ENCODE data around the gene PPT1. TPM values are rescaled to one million over a fixed set of nuclear protein-coding genes. Genes with fewer than 3 reads are reported as not detected.

The PPT1 gene
- total and polyA plus RNA-seq, 4 donors = 73.2 to 152 (median 125) TPM

DNA sequence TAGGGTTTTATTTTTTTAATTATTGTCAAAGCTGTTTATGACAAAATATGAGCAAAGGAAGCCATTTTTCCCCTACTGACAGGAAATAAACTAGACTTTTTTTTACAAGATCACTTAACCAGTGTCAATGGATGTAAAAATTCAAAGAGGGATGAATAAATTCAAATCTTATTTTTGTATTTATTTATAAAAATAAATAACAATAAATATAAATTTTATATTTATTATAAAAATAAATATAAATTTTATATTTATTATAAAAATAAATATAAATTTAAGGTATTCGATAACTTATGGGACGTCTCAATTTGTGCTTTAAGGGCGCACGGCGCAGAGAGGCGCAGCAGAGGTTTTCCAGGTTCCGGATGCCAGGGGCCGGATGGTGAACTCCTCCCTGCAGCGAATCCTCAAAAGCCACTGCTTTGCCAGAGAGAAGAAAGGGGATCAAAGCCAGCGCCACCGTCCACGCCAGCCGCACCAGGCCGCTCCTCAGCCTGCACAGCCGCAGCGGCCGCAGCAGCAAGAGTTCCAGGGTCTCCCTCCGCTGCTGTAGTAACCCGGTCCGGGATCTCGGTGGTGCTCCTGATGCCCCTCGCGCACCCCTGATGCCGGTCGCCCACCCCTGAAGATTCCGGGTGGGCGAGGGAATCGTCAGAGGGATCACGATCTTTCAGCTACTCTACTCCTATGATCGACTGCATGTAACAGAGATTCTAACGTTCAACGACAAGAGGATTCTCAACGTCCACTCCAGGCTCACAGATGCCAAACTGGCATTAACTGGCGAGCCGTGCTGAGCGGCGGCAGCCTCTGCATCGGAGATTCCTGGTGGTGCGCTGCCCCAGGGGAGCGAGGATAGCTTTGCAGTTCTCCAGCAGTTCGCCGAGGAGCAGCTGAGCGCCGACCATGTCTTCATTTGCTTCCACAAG, 35.6 kb upstream of the PPT1 start:
- 35 to 51% methylated on average over 44 of the region's 44 CpGs for WGBS, 2 donors
- peak; percentile 11 to 38 (median 35) for DNase-seq
- H3K9me3 ChIP-seq (ENCODE audit: control insufficient read depth in 4 of 4, insufficient read depth in 3 of 4, low read length in 3 of 4) = no peaks in the 10 kb centered on the region
- H3K9ac ChIP-seq (ENCODE audit: insufficient read depth in 1 of 2, low read length in 2 of 2) = no peak overlapping the region
- H3K4me1 ChIP-seq (ENCODE audit: control insufficient read depth in 5 of 5, insufficient read depth in 5 of 5, low read length in 5 of 5) = peaks cover 0 to 6% (median 0%) of the 10 kb centered on the region in 5 donors
- ATAC-seq (ENCODE audit: insufficient read depth, low FRiP score) = no peak
- TF ChIP-seq, protein P1, sequence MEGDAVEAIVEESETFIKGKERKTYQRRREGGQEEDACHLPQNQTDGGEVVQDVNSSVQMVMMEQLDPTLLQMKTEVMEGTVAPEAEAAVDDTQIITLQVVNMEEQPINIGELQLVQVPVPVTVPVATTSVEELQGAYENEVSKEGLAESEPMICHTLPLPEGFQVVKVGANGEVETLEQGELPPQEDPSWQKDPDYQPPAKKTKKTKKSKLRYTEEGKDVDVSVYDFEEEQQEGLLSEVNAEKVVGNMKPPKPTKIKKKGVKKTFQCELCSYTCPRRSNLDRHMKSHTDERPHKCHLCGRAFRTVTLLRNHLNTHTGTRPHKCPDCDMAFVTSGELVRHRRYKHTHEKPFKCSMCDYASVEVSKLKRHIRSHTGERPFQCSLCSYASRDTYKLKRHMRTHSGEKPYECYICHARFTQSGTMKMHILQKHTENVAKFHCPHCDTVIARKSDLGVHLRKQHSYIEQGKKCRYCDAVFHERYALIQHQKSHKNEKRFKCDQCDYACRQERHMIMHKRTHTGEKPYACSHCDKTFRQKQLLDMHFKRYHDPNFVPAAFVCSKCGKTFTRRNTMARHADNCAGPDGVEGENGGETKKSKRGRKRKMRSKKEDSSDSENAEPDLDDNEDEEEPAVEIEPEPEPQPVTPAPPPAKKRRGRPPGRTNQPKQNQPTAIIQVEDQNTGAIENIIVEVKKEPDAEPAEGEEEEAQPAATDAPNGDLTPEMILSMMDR (IDR thresholded peaks at IDR 0.05; ENCODE audit: control extremely low read depth, extremely low read depth) = no peak
- peaks cover 0 to 12% (median 0%) of the 10 kb centered on the region in 3 donors for H3K27me3 ChIP-seq (ENCODE audit: control insufficient read depth in 3 of 3, insufficient read depth in 3 of 3, low read length in 2 of 3)
- H3K36me3 ChIP-seq (ENCODE audit: control insufficient read depth in 4 of 4, insufficient read depth in 4 of 4, low read length in 4 of 4) = no peaks in the 10 kb centered on the region
- no peak overlapping the region for H3K4me3 ChIP-seq
- no peak overlapping the region for H3K27ac ChIP-seq (ENCODE audit: low read depth in 1 of 2, low read length in 1 of 2)

DNA sequence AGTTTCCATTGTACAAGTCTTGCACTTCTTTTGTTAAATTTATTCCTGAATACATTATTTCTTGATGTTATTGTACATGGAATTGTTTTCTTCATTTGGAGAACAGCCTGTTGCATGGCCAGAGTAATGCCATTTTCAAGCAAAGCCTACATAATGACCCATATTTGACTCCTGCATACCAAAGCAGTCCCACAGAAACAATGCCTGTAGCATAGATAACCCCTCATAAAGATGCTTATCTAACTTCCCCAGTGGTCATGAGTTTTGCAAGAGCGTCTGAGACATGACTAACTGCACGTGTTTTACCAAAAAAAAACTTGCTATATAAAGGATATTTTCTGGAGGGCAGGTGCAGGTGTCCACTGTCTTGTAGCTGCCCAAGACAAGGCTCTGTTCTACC, 33.8 kb upstream of the PPT1 start:
- DNase-seq (no peak), ATAC-seq (ENCODE audit: insufficient read depth, low FRiP score) (no peak)
- Histone ChIP-seq H3K36me3 (ENCODE audit: control insufficient read depth in 4 of 4, insufficient read depth in 4 of 4, low read length in 4 of 4) (no peaks in the 10 kb centered on the region), H3K9me3 (ENCODE audit: control insufficient read depth in 4 of 4, insufficient read depth in 3 of 4, low read length in 3 of 4) (no peaks in the 10 kb centered on the region), H3K4me3 (no peak overlapping the region), H3K4me1 (ENCODE audit: control insufficient read depth in 5 of 5, insufficient read depth in 5 of 5, low read length in 5 of 5) (peaks cover 0 to 6% (median 0%) of the 10 kb centered on the region in 5 donors), H3K27me3 (ENCODE audit: control insufficient read depth in 3 of 3, insufficient read depth in 3 of 3, low read length in 2 of 3) (peaks cover 0 to 12% (median 0%) of the 10 kb centered on the region in 3 donors), H3K27ac (ENCODE audit: low read depth in 1 of 2, low read length in 1 of 2) (no peak overlapping the region), H3K9ac (ENCODE audit: insufficient read depth in 1 of 2, low read length in 2 of 2) (no peak overlapping the region)
- TF ChIP-seq, protein P1 (IDR thresholded peaks at IDR 0.05; ENCODE audit: control extremely low read depth, extremely low read depth) = no peak
- 17 to 28% methylated on average over 2 of the region's 2 CpGs for WGBS, 2 donors

DNA sequence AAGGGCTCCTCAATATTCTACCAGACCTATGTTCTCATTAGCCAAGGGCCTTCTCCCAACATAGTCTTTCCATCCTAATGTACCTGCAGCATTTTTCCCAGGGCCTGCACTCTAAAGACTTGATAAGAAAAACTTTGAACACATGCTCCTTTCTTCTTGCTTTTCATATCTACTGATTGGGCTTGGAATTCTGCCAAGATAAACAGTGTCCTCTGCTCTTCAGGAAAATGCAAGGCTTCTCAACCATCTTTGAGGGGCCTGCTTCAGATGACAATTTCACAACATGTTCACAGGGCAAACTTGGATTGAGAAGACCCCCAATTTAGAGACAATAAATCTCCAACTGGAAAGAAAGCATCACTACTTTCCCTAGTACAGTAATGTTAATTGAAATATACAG, 25.8 kb upstream of the PPT1 start:
- TF ChIP-seq, protein P1 (IDR thresholded peaks at IDR 0.05; ENCODE audit: control extremely low read depth, extremely low read depth) = no peak
- peak in 1 of 3 donors; percentile 49 for DNase-seq
- no peaks in the 10 kb centered on the region for H3K4me1 ChIP-seq (ENCODE audit: control insufficient read depth in 5 of 5, insufficient read depth in 5 of 5, low read length in 5 of 5)
- H3K4me3 ChIP-seq = no peak overlapping the region
- no peaks in the 10 kb centered on the region for H3K27me3 ChIP-seq (ENCODE audit: control insufficient read depth in 3 of 3, insufficient read depth in 3 of 3, low read length in 2 of 3)
- H3K9ac ChIP-seq (ENCODE audit: insufficient read depth in 1 of 2, low read length in 2 of 2) = no peak overlapping the region
- no peak for ATAC-seq (ENCODE audit: insufficient read depth, low FRiP score)
- no peak overlapping the region for H3K27ac ChIP-seq (ENCODE audit: low read depth in 1 of 2, low read length in 1 of 2)
- H3K9me3 ChIP-seq (ENCODE audit: control insufficient read depth in 4 of 4, insufficient read depth in 3 of 4, low read length in 3 of 4) = no peaks in the 10 kb centered on the region
- no peaks in the 10 kb centered on the region for H3K36me3 ChIP-seq (ENCODE audit: control insufficient read depth in 4 of 4, insufficient read depth in 4 of 4, low read length in 4 of 4)

Data from lung (tissue), 12 donors.